Measurements from ENCODE around the gene ABHD8. TPM values are rescaled to one million over a fixed set of nuclear protein-coding genes. Genes with fewer than 3 reads are reported as not detected.

The ABHD8 gene
- total and polyA plus RNA-seq, 2 donors (not counting 1 experiment from before 2014, with no cell fraction given), result 3.9 to 16.8 TPM

- TF ChIP-seq CTCF (conservative IDR thresholded peaks at IDR 0.05 in 1 of 2, IDR thresholded peaks at IDR 0.05 in 1 of 2; ENCODE audit: low read depth in 1 of 2, low read length in 2 of 2) (no peak), EZH2 (IDR thresholded peaks at IDR 0.05; ENCODE audit: low read length, missing control alignments) (no peak)
- Histone ChIP-seq H3K4me1 (ENCODE audit: control insufficient read depth, extremely low read depth, insufficient read depth, low read length) (peaks cover 3% of the 10 kb centered on the region), H3K27me3 (ENCODE audit: control insufficient read depth, insufficient read depth, low read length) (no peaks in the 10 kb centered on the region), H3K9ac (ENCODE audit: insufficient read depth, low read length) (no peak overlapping the region), H3K4me2 (ENCODE audit: extremely low read depth, insufficient read depth, low read length) (no peak overlapping the region), H4K20me1 (ENCODE audit: control insufficient read depth, extremely low read depth, insufficient read depth, low read length) (no peaks in the 10 kb centered on the region), H3K36me3 (ENCODE audit: control insufficient read depth, insufficient read depth, low read length) (peaks cover 3% of the 10 kb centered on the region), H3K79me2 (ENCODE audit: control insufficient read depth, insufficient read depth, low read length) (no peaks in the 10 kb centered on the region), H3K27ac (ENCODE audit: insufficient read depth, low read length) (no peak overlapping the region), H2AFZ (ENCODE audit: low read length) (no peak overlapping the region), H3K4me3 (replicated peaks in 1 of 4; ENCODE audit: control extremely low read depth in 1 of 4, insufficient read depth in 1 of 4, low read depth in 3 of 4, low read length in 4 of 4) (no peak overlapping the region), H3K9me3 (ENCODE audit: control insufficient read depth, insufficient read depth, low read depth, low read length) (no peaks in the 10 kb centered on the region)
- DNase-seq (ENCODE audit: low read depth in 2 of 2), result no peak
Measured at GRCh38 chr19:17341386-17341785, 38.2 kb upstream of the ABHD8 start.

GRCh38 chr19:17340871-17341357 is 37.7 kb upstream of the ABHD8 start:
- Histone ChIP-seq H3K79me2 (ENCODE audit: control insufficient read depth, insufficient read depth, low read length) (no peaks in the 10 kb centered on the region), H3K27me3 (ENCODE audit: control insufficient read depth, insufficient read depth, low read length) (no peaks in the 10 kb centered on the region), H3K9ac (ENCODE audit: insufficient read depth, low read length) (no peak overlapping the region), H4K20me1 (ENCODE audit: control insufficient read depth, extremely low read depth, insufficient read depth, low read length) (no peaks in the 10 kb centered on the region), H3K9me3 (ENCODE audit: control insufficient read depth, insufficient read depth, low read depth, low read length) (no peaks in the 10 kb centered on the region), H3K4me1 (ENCODE audit: control insufficient read depth, extremely low read depth, insufficient read depth, low read length) (peaks cover 3% of the 10 kb centered on the region), H3K36me3 (ENCODE audit: control insufficient read depth, insufficient read depth, low read length) (peaks cover 3% of the 10 kb centered on the region), H2AFZ (ENCODE audit: low read length) (no peak overlapping the region), H3K4me3 (replicated peaks in 1 of 4; ENCODE audit: control extremely low read depth in 1 of 4, insufficient read depth in 1 of 4, low read depth in 3 of 4, low read length in 4 of 4) (no peak overlapping the region), H3K27ac (ENCODE audit: insufficient read depth, low read length) (no peak overlapping the region), H3K4me2 (ENCODE audit: extremely low read depth, insufficient read depth, low read length) (no peak overlapping the region)
- DNase-seq (ENCODE audit: low read depth in 2 of 2), result no peak
- TF ChIP-seq EZH2 (IDR thresholded peaks at IDR 0.05; ENCODE audit: low read length, missing control alignments) (no peak), CTCF (conservative IDR thresholded peaks at IDR 0.05 in 1 of 2, IDR thresholded peaks at IDR 0.05 in 1 of 2; ENCODE audit: low read depth in 1 of 2, low read length in 2 of 2) (no peak)

- TF ChIP-seq CTCF (conservative IDR thresholded peaks at IDR 0.05 in 1 of 2, IDR thresholded peaks at IDR 0.05 in 1 of 2; ENCODE audit: low read depth in 1 of 2, low read length in 2 of 2) (no peak), EZH2 (IDR thresholded peaks at IDR 0.05; ENCODE audit: low read length, missing control alignments) (no peak)
- H3K27ac ChIP-seq (ENCODE audit: insufficient read depth, low read length), result no peak overlapping the region
- H3K9me3 ChIP-seq (ENCODE audit: control insufficient read depth, insufficient read depth, low read depth, low read length), result no peaks in the 10 kb centered on the region
- no peak overlapping the region for H3K9ac ChIP-seq (ENCODE audit: insufficient read depth, low read length)
- no peak overlapping the region for H3K4me2 ChIP-seq (ENCODE audit: extremely low read depth, insufficient read depth, low read length)
- no peaks in the 10 kb centered on the region for H4K20me1 ChIP-seq (ENCODE audit: control insufficient read depth, extremely low read depth, insufficient read depth, low read length)
- no peaks in the 10 kb centered on the region for H3K79me2 ChIP-seq (ENCODE audit: control insufficient read depth, insufficient read depth, low read length)
- H3K27me3 ChIP-seq (ENCODE audit: control insufficient read depth, insufficient read depth, low read length), result no peaks in the 10 kb centered on the region
- peaks cover 3% of the 10 kb centered on the region for H3K36me3 ChIP-seq (ENCODE audit: control insufficient read depth, insufficient read depth, low read length)
- H2AFZ ChIP-seq (ENCODE audit: low read length), result no peak overlapping the region
- H3K4me1 ChIP-seq (ENCODE audit: control insufficient read depth, extremely low read depth, insufficient read depth, low read length), result peaks cover 3% of the 10 kb centered on the region
- no peak overlapping the region for H3K4me3 ChIP-seq (replicated peaks in 1 of 4; ENCODE audit: control extremely low read depth in 1 of 4, insufficient read depth in 1 of 4, low read depth in 3 of 4, low read length in 4 of 4)
- DNase-seq (ENCODE audit: low read depth in 2 of 2), result no peak
Measured at GRCh38 chr19:17340302-17340870, 37.2 kb upstream of the ABHD8 start.
